ENCODE results near the gene TEP1. TPM values are rescaled to one million over a fixed set of nuclear protein-coding genes. Genes with fewer than 3 reads are reported as not detected.

Gene TEP1
- total and polyA plus RNA-seq, 2 of the 13 experiments (the other 11 are each of a cell fraction or from before 2014, with no cell fraction given), result 11.0 to 12.8 TPM

GRCh38 chr14:20412876-20413743 is at the start of gene TEP1 (continued):
- peak; percentile 20; the same call in 1 of the 2 replicates for TF ChIP-seq HOMEZ (CRISPR knock-in tag; IDR thresholded peaks at IDR 0.05; ENCODE audit: low read depth)
- TF ChIP-seq TOPORS (CRISPR knock-in tag; IDR thresholded peaks at IDR 0.05), result no peak
- TF ChIP-seq NFATC3 (CRISPR knock-in tag; IDR thresholded peaks at IDR 0.05), result peak; percentile 72; the same call in 1 of the 2 replicates
- no peak for TF ChIP-seq CEBPB (IDR thresholded peaks at IDR 0.05; ENCODE audit: borderline replicate concordance, low read depth, low read length)
- TF ChIP-seq CBFB (CRISPR knock-in tag; IDR thresholded peaks at IDR 0.05), result no peak
- 0 out of 2 replicates have a peak, but pooled peaks have one; percentile 32 for TF ChIP-seq ZNF646 (CRISPR knock-in tag; IDR thresholded peaks at IDR 0.05)
- no peak for TF ChIP-seq THYN1 (CRISPR knock-in tag; IDR thresholded peaks at IDR 0.05; ENCODE audit: borderline replicate concordance, low read depth)
- no peak for TF ChIP-seq ZNF629 (CRISPR knock-in tag; conservative IDR thresholded peaks at IDR 0.05)
- no peak for TF ChIP-seq ZBTB40 (IDR thresholded peaks at IDR 0.05)
- TF ChIP-seq ZBTB40 (CRISPR knock-in tag; IDR thresholded peaks at IDR 0.05), result peak; percentile 81
- TF ChIP-seq ZFP36L1 (CRISPR knock-in tag; IDR thresholded peaks at IDR 0.05), result peak; percentile 75; the same call in 1 of the 2 replicates
